Stimulated activated CD4-positive, alpha-beta T cell treated with anti-CD3 and anti-CD28 coated beads, TNF-alpha, amount 100 ng/mL, for 1 hour (primary cell): ENCODE data around the gene KDM8.
"Not testable (repeated sequence)": the region's sequence is repeated elsewhere in the genome, so short reads cannot be mapped to it uniquely, and the experiment has no call there.

ENCODE experiments used
- DNase-seq, 3 donors: peaks; one replicate each; pipeline ENCODE4 v3.0.0-alpha.2; 2020; ENCODE audit warnings: low read depth in 3 of 3, low spot score in 1 of 3

Gene KDM8

DNA sequence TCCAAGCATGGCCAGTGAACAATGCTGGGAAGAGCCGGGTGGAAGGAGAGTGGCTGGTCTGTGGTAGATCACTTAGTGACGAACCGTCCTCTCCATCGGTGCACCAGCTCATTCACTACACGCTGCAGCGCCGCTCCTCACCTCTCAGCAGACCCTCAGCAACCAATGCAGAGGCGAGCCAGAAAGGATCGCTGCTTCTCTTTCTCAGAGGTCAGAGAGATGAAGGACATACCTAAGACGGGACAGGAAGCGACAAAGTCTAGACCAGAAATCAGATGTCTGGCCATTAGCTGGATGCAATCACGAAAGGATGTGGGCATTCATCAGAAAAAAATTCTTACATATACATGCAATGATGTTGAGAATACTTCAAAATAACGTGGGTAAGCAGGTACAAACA is 38.3 kb downstream of the KDM8 start:
- no peak for DNase-seq

DNA sequence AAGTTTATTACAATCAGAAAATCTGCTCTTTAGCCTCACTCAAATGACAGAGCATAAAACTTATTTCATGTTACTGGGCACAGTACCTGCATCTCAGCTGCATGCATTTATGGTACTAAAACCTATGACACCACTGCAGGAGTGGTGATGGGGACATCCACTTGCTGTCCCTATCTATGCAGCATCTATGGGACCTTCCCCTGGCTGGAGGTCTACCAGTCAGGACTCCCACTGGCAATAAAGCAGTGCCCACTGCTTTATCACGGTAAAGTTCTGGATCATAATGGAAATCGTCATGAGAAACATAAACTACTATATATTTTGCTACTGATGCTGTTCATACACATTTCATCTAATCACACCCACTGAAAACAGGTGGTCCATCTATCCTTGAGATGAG is 39.1 kb downstream of the KDM8 start:
- DNase-seq, result no peak

DNA sequence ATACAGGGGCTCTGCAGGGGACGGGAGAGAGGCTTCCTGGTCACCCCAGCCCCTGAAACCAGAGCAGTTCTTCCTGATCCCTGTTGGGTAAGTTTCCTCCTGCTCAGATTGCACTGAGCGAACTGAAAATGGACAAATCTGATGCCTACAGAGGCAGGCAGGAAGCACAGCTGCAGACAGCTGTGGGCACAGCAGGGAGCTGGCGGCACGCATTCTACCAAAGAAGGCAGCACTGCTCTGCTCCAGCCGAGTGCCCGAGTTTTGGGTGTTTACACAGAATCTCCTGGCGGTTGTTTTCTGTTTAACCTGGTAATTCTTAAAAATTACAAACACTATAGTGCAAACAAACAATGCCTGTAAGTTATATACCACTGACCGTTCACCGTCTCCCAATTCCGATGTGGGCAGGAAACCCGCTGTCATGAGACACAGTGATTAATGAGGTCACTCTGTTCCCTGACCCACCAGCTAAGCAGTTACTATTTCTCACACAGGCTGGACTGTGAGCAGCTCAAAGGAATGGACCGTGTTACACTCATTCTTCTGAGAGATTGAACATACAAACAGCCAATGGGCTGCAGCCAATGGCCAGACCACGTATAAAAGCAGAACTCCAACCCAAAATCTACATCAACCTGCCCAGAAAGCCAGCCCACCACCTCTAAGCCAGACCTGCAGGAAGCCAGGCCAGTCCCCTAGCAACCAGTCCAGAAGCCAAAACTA is 39.7 kb downstream of the KDM8 start:
- no peak for DNase-seq

DNA sequence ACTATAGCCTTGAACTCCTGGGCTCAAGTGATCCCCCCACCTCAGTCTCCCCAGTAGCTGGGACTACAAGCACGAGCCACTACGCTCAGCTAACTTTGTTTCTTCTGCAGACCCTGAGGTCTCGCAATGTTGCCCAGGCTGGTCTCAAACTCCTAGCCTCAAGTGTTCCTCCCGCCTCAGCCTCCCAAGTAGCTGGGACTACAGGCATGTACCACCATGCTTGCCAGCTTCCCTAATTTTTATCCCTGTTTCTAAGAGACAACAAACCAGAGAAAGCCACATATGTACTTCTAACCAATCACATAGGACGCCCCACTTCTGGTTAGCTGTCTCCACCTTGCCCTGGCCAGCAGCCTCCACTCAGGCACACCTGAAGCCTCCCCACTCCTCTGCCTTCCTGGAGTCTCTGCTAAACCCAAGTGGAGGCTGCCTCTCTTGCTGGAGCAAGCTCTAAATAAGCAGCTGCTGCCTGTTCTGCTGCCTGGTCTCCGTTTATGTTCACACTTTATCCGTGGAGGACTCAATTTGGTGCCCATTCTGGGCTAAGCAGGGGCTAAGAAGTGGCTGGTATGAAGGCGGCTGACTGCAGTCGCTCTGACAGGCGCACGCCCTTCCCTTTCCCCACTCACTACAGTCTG is 40.5 kb downstream of the KDM8 start:
- no peak for DNase-seq

DNA sequence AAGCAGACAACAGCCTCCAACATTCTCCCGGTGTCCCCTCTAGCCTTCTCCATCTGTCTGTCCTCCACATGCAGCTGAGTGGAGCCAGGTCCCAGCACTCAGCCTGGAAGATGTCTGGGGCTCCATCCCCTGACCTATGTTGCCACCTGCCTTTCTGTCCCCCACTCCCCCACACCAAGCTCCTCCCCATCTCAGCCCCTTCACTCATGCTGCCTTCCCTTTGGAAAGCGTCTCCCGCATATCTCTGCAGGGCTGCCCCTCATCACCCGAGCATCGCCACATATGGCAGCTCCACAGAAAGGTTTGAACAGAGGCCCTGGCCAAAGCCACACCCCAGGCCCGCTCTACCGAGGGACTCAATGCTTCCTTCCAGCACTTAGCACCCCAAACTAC is 41.0 kb downstream of the KDM8 start:
- no peak for DNase-seq

DNA sequence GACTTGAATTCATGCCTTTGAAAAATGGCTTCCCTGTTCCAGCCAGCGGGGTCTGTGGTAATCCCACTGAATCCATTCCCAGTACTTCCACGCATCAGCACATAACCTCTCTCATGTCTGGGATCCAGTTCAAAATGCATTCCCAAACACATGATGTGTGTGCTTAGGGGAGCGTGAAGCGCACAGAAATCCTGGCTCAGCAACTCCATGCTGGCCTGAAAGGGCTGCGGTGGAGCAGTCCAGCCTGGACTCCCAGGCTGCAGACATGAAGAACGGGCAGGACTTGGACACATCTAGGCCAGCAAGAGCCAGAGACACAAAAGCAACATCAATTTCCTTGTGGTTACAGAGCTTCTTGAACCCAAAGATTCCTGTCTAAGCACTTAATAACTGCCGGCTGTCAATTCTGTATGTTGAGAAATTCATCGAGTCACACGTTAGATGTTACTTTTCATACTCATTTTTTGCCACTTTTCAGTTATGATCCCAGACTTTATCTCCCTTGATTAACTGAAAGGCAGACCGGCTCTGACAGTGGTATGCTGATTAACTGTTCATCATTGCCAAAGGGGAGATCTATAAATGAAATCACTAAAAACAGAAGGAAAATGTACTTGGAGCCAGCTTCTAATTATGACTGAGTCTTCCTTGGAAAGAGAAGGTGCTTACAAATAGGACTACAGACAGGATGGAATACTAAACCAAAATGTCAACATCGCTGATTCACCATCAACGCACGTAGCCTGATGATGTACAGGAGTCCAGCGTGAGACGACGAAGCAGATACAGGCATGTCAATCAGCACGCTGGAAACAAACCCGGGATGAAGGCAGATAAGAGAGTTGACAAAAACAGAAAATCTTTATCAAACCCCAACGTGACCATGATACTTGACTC is 42.2 kb downstream of the KDM8 start:
- DNase-seq, result no peak

DNA sequence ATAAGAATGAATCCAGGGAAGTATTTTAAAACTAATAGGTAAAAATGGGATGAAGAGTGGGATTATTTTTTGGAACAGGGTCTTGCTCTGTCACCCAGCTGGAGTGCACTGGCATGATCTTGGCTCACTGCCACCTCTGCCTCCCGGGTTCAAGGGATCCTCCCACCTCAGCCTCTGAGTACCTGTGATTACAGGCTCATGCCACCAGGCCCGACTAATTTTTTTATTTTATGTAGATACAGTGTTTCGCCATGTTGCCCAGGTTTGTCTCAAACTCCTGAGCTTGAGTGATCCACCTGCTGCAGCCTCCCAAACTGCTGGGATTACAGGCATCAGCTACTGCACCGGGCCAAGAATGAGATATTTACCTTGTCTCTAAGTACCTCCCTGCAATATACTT is 43.1 kb downstream of the KDM8 start:
- no peak for DNase-seq

DNA sequence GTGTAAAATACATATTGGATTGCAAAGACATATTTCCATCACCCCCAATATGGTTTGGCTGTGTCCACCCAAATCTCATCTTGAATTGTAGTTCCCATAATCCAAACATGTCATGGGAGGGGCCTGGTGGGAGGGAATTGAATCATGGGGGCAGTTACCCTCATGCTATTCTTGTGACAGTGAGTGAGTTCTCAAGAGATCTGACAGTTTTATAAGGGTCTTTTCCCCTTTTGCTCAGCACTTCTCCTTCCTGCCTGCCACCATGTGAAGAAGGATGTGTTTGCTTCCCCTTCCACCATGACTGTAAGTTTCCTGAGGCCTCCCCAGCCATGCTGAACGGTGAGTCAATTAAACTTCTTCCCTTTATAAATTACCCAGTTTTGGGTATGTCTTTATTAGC is 43.8 kb downstream of the KDM8 start:
- not testable (repeated sequence) for DNase-seq

DNA sequence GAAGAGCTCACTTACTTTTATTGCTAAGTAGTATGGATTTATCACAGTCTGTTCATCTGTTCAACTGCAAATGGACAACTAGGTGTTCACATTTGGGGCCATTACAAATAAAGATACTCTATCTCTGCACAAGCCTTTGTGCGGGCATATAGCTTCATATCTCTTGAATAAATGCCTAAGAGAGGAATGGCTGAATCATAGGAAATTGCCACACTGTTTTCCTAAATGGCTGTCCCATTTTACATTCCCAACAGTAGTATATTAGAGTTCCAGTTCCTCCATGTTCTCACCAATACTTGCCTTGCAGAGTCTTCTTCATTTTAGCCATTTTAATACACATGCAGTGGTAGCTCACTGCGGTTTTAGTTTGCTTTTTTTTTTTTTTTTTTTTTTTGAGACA is 44.7 kb downstream of the KDM8 start:
- DNase-seq, result no peak

DNA sequence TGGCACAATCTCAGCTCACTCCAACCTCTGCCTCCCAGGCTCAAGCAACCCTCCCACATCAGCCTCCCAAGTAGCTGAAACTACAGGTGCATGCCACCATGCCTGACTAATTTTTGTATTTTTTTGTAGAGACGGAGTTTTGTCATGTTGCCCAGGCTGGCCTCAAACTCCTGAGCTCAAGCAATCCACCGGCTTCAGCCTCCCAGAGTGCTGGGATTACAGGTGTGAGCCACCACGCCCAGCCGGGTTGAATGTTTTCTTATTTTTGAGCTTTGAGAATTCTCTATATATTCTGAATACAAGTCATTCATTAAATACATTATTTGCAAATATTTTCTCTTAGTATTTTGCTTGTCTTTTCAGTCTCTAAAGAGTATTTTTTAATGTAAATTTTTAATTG is 45.6 kb downstream of the KDM8 start:
- not testable (repeated sequence) for DNase-seq

DNA sequence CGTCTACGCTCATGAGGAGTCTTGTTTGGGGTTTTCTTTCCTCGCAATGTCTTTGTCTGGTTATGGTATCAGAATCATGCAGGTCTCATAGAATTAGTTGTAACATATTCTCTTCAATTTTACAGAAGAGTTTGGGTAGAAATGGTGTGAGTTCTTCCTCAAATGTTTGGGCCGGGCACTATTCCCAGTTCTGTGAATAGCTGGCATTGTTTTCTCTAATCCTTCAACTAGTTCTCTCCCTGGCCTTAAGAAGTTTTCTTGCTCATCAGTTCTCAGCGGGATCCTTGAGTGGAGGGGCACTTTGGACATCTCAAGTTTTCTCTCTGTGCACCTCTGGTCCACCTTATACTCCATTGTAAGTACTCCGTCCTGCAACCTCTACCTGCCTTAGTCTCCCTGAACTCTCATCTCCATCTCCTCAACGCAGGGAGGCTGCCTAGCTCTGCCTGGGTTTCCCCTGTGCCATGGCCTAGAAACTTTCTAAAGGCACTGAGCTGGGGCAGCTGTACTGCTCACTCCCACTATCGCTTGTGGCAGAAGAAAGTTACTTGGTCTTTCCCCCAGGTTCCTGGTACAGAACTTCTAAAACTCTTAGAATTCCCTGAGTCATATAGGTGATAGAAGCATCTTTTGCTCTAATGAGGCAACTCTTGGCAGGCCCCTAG is 48.3 kb downstream of the KDM8 start:
- DNase-seq, result no peak

DNA sequence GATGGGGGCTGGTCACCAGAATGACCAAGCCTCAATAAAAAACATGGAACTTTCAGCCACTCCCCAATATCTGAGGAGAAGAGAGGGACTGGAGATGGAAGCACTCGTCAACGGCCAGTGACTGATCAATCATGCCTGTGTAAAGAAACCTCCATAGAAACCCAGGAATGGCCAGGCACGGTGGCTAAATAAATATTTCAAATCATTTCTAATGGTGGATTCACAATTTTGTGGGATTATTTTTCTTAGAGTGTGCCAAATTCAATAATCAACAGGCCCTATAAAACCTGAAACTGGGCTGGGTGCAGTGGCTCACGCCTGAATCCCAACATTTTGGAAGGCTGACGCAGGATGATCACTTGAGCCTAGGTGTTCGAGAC is 48.9 kb downstream of the KDM8 start:
- DNase-seq, result no peak

DNA sequence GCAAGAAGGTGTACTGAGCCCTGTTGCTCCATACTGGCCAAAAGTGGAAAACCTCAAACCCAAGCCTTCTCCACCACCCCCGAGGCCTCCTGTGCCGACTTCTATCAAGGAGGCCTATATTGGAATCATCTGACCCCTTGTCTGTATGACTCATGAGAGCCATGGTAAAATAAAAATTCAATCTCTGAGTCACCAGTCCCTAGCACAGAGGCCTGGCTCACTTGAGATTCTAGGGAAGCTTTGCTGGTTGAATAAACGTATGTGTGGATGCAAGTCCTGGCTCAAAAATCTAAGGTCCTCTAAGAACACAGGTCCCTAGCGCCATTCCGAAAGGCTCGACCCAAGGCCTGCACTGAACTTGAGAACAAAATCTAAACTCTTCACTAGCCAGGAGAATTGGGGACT is 50.2 kb downstream of the KDM8 start:
- no peak for DNase-seq

DNA sequence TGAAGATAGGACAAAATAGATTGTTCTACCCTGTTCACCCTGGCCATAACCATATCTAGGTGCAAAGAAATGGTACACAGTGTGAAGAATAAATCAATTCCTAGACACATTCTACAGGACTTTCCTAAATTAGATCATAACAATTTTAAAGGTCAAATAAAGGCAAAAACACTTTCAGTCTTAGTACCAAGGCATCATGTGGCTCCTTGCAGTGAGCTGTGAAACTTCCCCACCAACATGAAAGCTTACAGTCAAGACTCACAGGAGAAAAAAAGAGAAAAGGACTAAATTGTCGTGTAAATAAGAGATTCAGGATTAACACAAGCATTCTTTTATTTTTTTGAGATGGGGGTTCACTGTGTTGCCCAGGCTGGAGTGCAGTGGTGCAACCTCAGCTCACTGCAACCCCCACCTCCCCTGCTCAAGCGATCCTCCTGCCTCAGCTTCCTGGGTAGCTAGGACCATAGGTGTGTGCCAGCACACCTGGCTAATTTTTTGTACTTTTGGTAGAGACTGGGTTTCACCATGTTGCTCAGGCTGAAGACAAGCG is 51.0 kb downstream of the KDM8 start:
- no peak for DNase-seq

DNA sequence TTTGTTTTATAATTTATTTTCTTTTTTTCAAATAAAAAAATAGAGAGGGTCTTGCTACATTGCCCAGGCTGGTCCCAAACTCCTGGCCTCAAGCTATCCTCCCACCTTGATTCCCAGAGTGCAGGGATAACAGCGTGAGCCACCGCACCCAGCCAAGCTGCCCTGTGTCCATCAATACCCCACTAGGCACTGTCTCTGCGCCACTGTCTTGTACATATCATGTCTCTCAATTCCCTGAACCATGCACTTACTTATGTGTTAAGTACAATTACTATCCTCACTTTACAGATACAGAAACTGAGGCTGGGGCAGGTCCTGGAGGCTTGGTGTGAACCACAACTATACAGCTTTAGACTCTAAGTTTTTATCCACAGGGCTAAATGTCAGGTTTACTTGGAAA is 53.5 kb downstream of the KDM8 start:
- DNase-seq, result no peak

DNA sequence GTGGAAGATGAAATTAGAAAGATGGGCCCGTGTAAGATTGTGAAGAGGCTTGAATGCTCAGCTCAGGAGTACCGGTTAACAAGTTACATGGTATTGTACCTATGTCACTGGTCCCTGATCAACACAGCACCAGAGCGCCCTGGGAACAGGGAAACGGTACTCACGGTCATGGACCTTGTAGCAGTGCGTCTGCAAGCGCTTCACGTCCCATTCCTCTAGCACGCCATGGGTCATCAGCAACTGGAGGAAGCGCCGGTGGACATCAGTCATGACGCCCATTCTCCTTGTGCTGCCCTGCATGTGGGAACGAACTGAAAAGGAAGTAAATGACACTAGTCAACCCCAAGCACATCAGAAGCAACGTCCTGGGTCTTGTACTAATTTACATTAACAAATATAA is 53.9 kb downstream of the KDM8 start:
- no peak for DNase-seq

DNA sequence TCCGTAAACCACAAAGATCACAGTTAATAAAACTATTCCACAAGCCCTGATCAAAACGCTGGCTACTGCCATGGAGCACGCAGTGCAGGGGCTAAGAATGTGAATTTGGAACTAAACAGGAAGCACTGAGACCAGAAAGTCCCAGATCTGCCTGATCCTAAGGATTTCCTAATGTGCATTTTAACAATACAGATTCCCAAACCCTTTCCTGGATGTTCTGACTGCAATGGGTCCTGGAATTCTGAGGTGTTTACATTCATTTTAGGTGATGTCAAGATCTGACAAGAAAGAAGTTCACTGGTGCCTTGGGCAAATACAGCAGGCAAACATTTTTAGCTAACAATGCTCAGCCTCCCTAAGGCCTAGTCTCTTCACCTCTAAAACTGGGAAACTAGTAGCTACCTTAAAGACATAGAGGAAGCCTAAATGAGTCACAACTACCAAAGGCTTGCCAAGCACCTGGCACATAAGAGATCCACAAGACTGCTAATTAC is 55.0 kb downstream of the KDM8 start:
- no peak for DNase-seq

DNA sequence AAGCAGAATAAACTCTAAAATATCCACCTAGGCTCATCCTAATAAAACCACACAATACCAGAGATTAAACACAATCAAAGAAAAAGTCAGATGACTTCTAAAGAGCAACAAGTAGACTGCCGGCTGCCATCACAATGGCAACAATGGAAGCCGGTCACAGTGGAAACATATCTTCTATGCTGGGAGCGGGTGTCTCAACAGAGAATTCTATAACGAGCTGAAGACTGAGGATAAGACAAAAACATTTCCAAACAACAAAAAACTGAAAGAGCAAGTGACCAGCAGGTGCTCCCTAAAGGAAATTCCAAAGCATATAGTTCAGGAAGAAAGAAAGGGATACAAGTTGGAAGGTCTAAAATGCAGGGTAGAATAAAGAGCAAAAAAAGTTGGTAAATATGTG is 56.4 kb downstream of the KDM8 start:
- DNase-seq, result no peak

DNA sequence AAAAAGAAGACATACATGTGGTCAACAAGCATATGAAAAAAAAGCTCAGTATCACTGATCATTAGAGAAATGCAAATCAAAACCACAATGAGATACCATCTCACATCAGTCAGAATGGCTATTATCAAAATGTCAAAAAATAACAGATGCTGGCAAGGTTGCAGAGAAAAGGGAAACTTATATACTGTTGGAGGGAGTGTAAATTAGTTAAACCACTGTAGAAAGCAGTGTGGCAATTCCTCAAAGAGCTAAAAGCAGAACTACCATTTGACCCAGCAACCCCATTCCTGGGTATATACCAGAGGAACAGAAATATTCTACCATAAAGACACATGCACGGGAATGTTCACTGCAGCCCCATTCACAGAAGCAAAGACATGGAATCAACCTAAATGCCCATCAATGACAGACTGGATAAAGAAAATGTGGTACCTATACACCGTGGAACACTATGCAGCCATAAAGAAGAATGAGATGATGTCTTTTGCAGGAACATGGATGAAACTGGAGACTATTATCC is 59.6 kb downstream of the KDM8 start:
- not testable (repeated sequence) for DNase-seq

DNA sequence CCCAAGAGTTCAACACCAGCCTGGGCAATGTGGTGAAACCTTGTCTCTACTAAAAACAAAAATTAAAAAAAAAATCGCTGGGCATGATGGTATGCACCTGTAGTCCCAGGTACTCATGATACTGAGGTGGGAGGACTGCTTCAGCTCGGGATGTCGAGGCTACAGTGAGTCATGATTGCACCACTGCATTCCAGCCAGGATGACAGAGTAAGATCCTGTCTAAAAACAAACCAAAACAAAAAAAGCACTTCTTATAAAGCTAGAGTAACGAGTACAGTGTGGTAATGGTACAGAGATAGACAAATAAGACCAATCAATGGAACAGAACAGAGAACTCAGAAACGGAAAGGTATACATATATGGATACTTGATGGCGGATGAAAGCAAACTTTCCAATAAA is 60.8 kb downstream of the KDM8 start:
- DNase-seq, result no peak

DNA sequence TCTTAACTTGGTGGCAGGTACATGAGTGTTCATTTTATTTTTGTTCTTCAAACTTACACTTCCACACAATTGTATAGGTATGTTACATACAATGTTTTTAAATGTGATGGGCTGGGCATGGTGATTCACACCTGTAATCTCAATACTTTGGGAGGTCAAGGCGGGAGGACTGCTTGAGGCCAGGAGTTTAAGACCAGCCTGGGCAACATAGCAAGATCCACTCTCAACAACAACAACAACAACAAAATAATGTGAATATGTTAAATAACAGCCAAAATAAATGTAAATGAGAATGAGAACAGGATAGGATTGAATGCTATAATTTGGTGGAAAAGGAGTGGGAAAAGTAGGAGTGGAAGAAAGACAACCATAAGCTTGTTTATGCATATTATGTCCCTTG is 62.7 kb downstream of the KDM8 start:
- DNase-seq, result no peak
